HFF-Myc (cell line): ENCODE data around the gene NLRP14.

Experiments used
- DNase-seq: peaks from one replicate; pipeline ENCODE4 v3.0.0-alpha.2; 2011; ENCODE audit warnings: low read depth; ENCODE audit errors: extremely low read depth
- H3K4me3 ChIP-seq: replicated peaks from 2 replicates; pipeline ENCODE4 v1.5.1; 2011; ENCODE audit warnings: low read depth, mild to moderate bottlenecking, control low read depth, low read length
- CTCF ChIP-seq: IDR thresholded peaks from 2 replicates; pipeline ENCODE4 v1.5.1; 2012; ENCODE audit warnings: mild to moderate bottlenecking, low read depth, low read length, control low read depth; ENCODE audit errors: missing control alignments

Gene NLRP14

DNA sequence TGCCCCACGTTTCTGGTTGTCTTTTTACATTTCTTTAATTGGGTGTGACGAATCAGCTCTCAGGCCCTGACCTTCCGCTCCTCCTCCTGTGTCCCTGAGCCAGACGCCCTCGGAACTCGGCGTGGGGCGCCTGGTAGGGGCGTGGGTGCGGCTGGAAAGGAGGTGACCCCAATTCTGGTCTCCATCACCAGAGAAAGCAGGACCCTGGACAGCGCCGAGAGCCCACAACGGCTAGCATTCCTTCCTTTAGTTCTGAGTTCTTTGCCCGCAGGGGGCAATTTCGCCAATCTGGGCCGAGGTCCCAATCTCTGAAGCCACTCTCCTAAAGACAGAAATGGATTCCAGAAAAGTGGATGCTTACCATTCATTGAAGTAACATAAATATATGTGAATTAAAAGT lies 56.8 kb downstream of the NLRP14 start:
- no peak for DNase-seq
- no peak for TF ChIP-seq CTCF
- H3K4me3 ChIP-seq = no peak overlapping the region

GRCh38 chr11:7079545-7080135 lies 59.4 kb downstream of the NLRP14 start:
- DNase-seq = no peak
- no peak for TF ChIP-seq CTCF
- no peak overlapping the region for H3K4me3 ChIP-seq

DNA sequence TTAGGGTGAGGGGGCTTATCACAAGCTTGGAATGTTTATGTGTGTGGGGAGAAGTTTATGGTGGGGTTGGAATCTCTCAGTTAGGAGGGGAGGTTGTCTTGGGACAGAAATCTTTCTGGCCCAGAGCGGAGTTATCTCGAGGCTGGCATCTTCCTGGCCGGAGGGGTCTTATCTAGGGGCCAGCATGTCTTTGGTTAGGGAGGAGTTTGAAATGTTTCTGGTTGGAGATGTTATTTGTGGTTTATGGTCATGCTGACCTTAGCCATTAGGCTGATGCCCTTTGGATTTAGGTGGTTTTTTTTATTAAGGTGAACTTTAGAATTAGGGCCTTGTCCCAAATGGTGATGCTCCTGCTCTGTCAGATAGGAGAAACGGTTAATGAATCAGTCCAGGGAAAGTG lies 60.6 kb downstream of the NLRP14 start:
- no peak overlapping the region for H3K4me3 ChIP-seq
- TF ChIP-seq CTCF = no peak
- DNase-seq = no peak

DNA sequence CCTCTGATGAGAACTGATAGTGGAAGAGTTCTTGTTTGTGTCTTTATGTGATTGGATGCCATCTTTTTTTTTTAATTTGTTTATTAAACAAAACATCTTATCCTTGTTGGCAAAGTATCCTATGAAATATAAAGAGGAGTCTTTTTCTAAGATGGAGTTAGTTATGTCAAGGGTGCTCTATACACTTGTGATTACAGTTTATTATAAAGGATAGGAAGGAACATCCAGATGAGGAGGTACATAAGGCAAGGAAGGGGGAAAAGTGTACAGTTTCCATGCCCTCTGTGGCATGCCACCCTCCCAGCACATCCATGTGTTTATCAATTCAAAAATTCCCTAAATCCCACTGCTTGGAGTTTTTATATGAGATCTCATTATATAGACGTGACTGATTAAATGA lies 61.2 kb downstream of the NLRP14 start:
- DNase-seq = no peak
- no peak overlapping the region for H3K4me3 ChIP-seq
- no peak for TF ChIP-seq CTCF

- TF ChIP-seq CTCF = no peak
- no peak within 1 kb of the TSS for H3K4me3 ChIP-seq
- no peak for DNase-seq
Observed at GRCh38 chr11:7088921-7089320, 68.6 kb downstream of the NLRP14 start, which contains the start of gene RBMXL2. Gene RBMXL2 (plus strand): TSS chr11:7088998. CDS start chr11:7089121, 123 bp downstream.

- no peak for TF ChIP-seq CTCF
- no peak overlapping the region for H3K4me3 ChIP-seq
- DNase-seq = no peak
Observed at GRCh38 chr11:7089328-7090251, 69.3 kb downstream of the NLRP14 start.
